HG03103 (cell line): ENCODE data around the gene EPHA1.

ENCODE experiments used
- ATAC-seq: cut with Tn5 transposase; IDR thresholded peaks from one replicate; pipeline ENCODE4 v1.9.1; 2021; ENCODE audit warnings: low read depth; ENCODE audit not compliant: unreplicated experiment

EPHA1 gene

GRCh38 chr7:143390104-143390772 is 18.4 kb downstream of the EPHA1 start:
- ATAC-seq, result no peak

GRCh38 chr7:143389316-143390103 is 19.1 kb downstream of the EPHA1 start:
- no peak for ATAC-seq

GRCh38 chr7:143388491-143389101 is 20.1 kb downstream of the EPHA1 start:
- no peak for ATAC-seq

GRCh38 chr7:143388051-143388450 is 20.6 kb downstream of the EPHA1 start:
- ATAC-seq, result no peak

GRCh38 chr7:143387156-143387975 is 21.3 kb downstream of the EPHA1 start:
- no peak for ATAC-seq

GRCh38 chr7:143385891-143386781 is 22.5 kb downstream of the EPHA1 start:
- no peak for ATAC-seq

- ATAC-seq, result no peak
Measured at GRCh38 chr7:143384661-143385631, 23.7 kb downstream of the EPHA1 start.

- ATAC-seq, result no peak
Measured at GRCh38 chr7:143384148-143384547, 24.5 kb downstream of the EPHA1 start.

- ATAC-seq, result no peak
Measured at GRCh38 chr7:143383642-143383957, 25.1 kb downstream of the EPHA1 start.

GRCh38 chr7:143382791-143383641 is 25.6 kb downstream of the EPHA1 start:
- no peak for ATAC-seq

- no peak for ATAC-seq
Measured at GRCh38 chr7:143382126-143382790, 26.4 kb downstream of the EPHA1 start.

GRCh38 chr7:143381427-143382125 is 27.1 kb downstream of the EPHA1 start:
- peak; percentile 8 for ATAC-seq

GRCh38 chr7:143380646-143381426 is 27.8 kb downstream of the EPHA1 start, which contains the start of gene ZYX:
ZYX (plus strand) TSS chr7:143381345; CDS start chr7:143381572, 227 bp downstream.
- ATAC-seq, result peak; percentile 72

- peak; percentile 41 for ATAC-seq
Measured at GRCh38 chr7:143380260-143380645, 28.4 kb downstream of the EPHA1 start.

GRCh38 chr7:143379611-143380259 is 28.9 kb downstream of the EPHA1 start:
- ATAC-seq, result no peak
